Measurements from ENCODE around the gene WDR90.

DNA sequence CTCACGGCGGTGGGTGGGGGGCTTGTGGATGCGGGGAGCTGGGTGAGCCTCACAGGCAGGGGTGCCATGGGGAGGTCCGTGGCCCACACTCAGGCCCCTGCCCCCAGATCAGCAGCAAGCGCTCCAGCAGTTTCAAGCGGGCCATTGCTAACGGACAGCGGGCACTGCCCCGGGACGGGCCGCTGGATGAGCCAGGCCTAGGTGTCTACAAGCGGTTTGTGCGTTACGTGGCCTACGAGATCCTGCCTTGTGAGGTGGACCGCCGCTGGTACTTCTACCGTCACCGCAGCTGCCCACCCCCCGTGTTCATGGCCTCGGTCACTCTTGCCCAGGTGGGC, 27.4 kb downstream of the WDR90 start:
- TF ChIP-seq CTCF (IDR thresholded peaks at IDR 0.05) = no peak
- TF ChIP-seq POLR2A (IDR thresholded peaks at IDR 0.05) = no peak
